ENCODE results near the gene ADAMTS18. TPM values are rescaled to one million over a fixed set of nuclear protein-coding genes. Genes with fewer than 3 reads are reported as not detected.
"Not testable (repeated sequence)": the region's sequence is repeated elsewhere in the genome, so short reads cannot be mapped to it uniquely, and the experiment has no call there.

Gene ADAMTS18
- total RNA-seq, 4 donors from 2014 or later: 0.20 to 0.79 (median 0.27) TPM; not detected in 1

- intact Hi-C loops (cut with DNase I; ENCODE audit: low total_unique reads) (no loop called here), in situ Hi-C loops (cut with MboI; ENCODE audit: low pct_ligation_motif_present in 1 of 4, low pct_unique_long_range_greater_than_20kb in 1 of 4, low sequenced_read_pairs in 3 of 4) (no loop called here)
- Histone ChIP-seq H3K36me3 (no peaks in the 10 kb centered on the region), H3K4me3 (no peak overlapping the region), H3K4me1 (no peaks in the 10 kb centered on the region), H3K27ac (no peak overlapping the region), H3K27me3 (no peaks in the 10 kb centered on the region), H3K9me3 (no peaks in the 10 kb centered on the region)
- DNase-seq: no peak
- WGBS, 2 donors (ENCODE audit: low coverage in 1 of 2): 40 to 74% methylated on average over 1 to 3 of the region's 3 CpGs
- TF ChIP-seq POLR2A (IDR thresholded peaks at IDR 0.05) (no peak), EP300 (IDR thresholded peaks at IDR 0.05; ENCODE audit: low read depth) (no peak), CTCF (IDR thresholded peaks at IDR 0.05) (no peak), POLR2AphosphoS5 (IDR thresholded peaks at IDR 0.05) (no peak)
Measured at GRCh38 chr16:77469634-77470033, 34.8 kb upstream of the ADAMTS18 start.

GRCh38 chr16:77468831-77469230, 34.0 kb upstream of the ADAMTS18 start:
- in situ Hi-C loops (cut with MboI; ENCODE audit: low pct_ligation_motif_present in 1 of 4, low pct_unique_long_range_greater_than_20kb in 1 of 4, low sequenced_read_pairs in 3 of 4) (no loop called here), intact Hi-C loops (cut with DNase I; ENCODE audit: low total_unique reads) (no loop called here)
- Histone ChIP-seq H3K9me3 (no peaks in the 10 kb centered on the region), H3K27me3 (no peaks in the 10 kb centered on the region), H3K4me3 (no peak overlapping the region), H3K27ac (no peak overlapping the region), H3K4me1 (no peaks in the 10 kb centered on the region), H3K36me3 (no peaks in the 10 kb centered on the region)
- 48 to 52% methylated on average over 3 of the region's 3 CpGs for WGBS, 2 donors (ENCODE audit: low coverage in 1 of 2)
- TF ChIP-seq EP300 (IDR thresholded peaks at IDR 0.05; ENCODE audit: low read depth): no peak
- no peak for TF ChIP-seq CTCF (IDR thresholded peaks at IDR 0.05)
- TF ChIP-seq POLR2AphosphoS5 (IDR thresholded peaks at IDR 0.05): no peak
- no peak for TF ChIP-seq POLR2A (IDR thresholded peaks at IDR 0.05)
- no peak for DNase-seq

- H3K4me3 ChIP-seq: no peak overlapping the region
- H3K4me1 ChIP-seq: no peaks in the 10 kb centered on the region
- H3K36me3 ChIP-seq: no peaks in the 10 kb centered on the region
- H3K9me3 ChIP-seq: no peaks in the 10 kb centered on the region
- WGBS, 2 donors (ENCODE audit: low coverage in 1 of 2): 66 to 80% methylated on average over 1 to 6 of the region's 6 CpGs
- no peaks in the 10 kb centered on the region for H3K27me3 ChIP-seq
- TF ChIP-seq CTCF (IDR thresholded peaks at IDR 0.05) (no peak), EP300 (IDR thresholded peaks at IDR 0.05; ENCODE audit: low read depth) (no peak), POLR2A (IDR thresholded peaks at IDR 0.05) (no peak), POLR2AphosphoS5 (IDR thresholded peaks at IDR 0.05) (no peak)
- H3K27ac ChIP-seq: no peak overlapping the region
- in situ Hi-C loops (cut with MboI; ENCODE audit: low pct_ligation_motif_present in 1 of 4, low pct_unique_long_range_greater_than_20kb in 1 of 4, low sequenced_read_pairs in 3 of 4): no loop called here
- intact Hi-C loops (cut with DNase I; ENCODE audit: low total_unique reads): no loop called here
- DNase-seq: no peak
Measured at GRCh38 chr16:77467821-77468335, 33.0 kb upstream of the ADAMTS18 start.

GRCh38 chr16:77463659-77464058, 28.8 kb upstream of the ADAMTS18 start:
- H3K27me3 ChIP-seq; H3K27ac ChIP-seq; DNase-seq; intact Hi-C loops (cut with DNase I; ENCODE audit: low total_unique reads); H3K4me3 ChIP-seq; H3K36me3 ChIP-seq; H3K4me1 ChIP-seq; H3K9me3 ChIP-seq; in situ Hi-C loops (cut with MboI; ENCODE audit: low pct_ligation_motif_present in 1 of 4, low pct_unique_long_range_greater_than_20kb in 1 of 4, low sequenced_read_pairs in 3 of 4): not testable (repeated sequence)
- 67 to 79% methylated on average over 1 to 5 of the region's 5 CpGs for WGBS, 2 donors (ENCODE audit: low coverage in 1 of 2)

GRCh38 chr16:77462894-77463293, 28.1 kb upstream of the ADAMTS18 start:
- in situ Hi-C loops (cut with MboI; ENCODE audit: low pct_ligation_motif_present in 1 of 4, low pct_unique_long_range_greater_than_20kb in 1 of 4, low sequenced_read_pairs in 3 of 4): no loop called here
- no peak for DNase-seq

More at GRCh38 chr16:77462894-77463293, 28.1 kb upstream of the ADAMTS18 start:
- H3K27me3 ChIP-seq: no peaks in the 10 kb centered on the region
- H3K4me1 ChIP-seq: no peaks in the 10 kb centered on the region
- intact Hi-C loops (cut with DNase I; ENCODE audit: low total_unique reads): no loop called here
- H3K27ac ChIP-seq: no peak overlapping the region
- TF ChIP-seq POLR2A (IDR thresholded peaks at IDR 0.05): no peak
- no peak for TF ChIP-seq CTCF (IDR thresholded peaks at IDR 0.05)
- TF ChIP-seq POLR2AphosphoS5 (IDR thresholded peaks at IDR 0.05): no peak
- TF ChIP-seq EP300 (IDR thresholded peaks at IDR 0.05; ENCODE audit: low read depth): no peak
- H3K9me3 ChIP-seq: no peaks in the 10 kb centered on the region
- H3K36me3 ChIP-seq: no peaks in the 10 kb centered on the region
- WGBS, 2 donors (ENCODE audit: low coverage in 1 of 2): 59 to 68% methylated on average over 2 to 3 of the region's 3 CpGs
- no peak overlapping the region for H3K4me3 ChIP-seq
